HepG2 (cell line): ENCODE data around the gene KLHDC4. TPM values are rescaled to one million over a fixed set of nuclear protein-coding genes. Genes with fewer than 3 reads are reported as not detected.

Experiments used
- GFI1 ChIP-seq: sonication (generic); formaldehyde crosslinking; IDR thresholded peaks from 2 replicates; pipeline ENCODE4 v1.5.0; 2020; ENCODE audit warnings: missing genetic modification reagents, mild to moderate bottlenecking, borderline replicate concordance
- KLF13 ChIP-seq: sonication (generic); formaldehyde crosslinking; IDR thresholded peaks from 2 replicates; pipeline ENCODE4 v1.4.0; 2020; ENCODE audit warnings: mild to moderate bottlenecking, missing genetic modification reagents
- KMT2A ChIP-seq: sonication (generic); formaldehyde crosslinking; IDR thresholded peaks from 2 replicates; pipeline ENCODE4 v1.4.0; 2020; ENCODE audit warnings: missing genetic modification reagents
- MBD4 ChIP-seq: IDR thresholded peaks from 2 replicates; pipeline ENCODE4 v1.6.1; 2012; ENCODE audit warnings: low read length, inconsistent platforms, borderline replicate concordance
- MBNL3 ChIP-seq: fragments of 250-450 bp; sonication (Bioruptor Pico); conservative IDR thresholded peaks from 2 replicates; pipeline ENCODE4 v1.8.0; 2022; ENCODE audit warnings: mild to moderate bottlenecking, inconsistent platforms
- POGK ChIP-seq: sonication (generic); formaldehyde crosslinking; conservative IDR thresholded peaks from 2 replicates; pipeline ENCODE4 v1.8.0; 2022; ENCODE audit warnings: mild to moderate bottlenecking, moderate library complexity, missing genetic modification reagents
- SMARCE1 ChIP-seq: fragments of 450-650 bp; IDR thresholded peaks from 2 replicates; pipeline ENCODE4 v1.6.1; 2017; ENCODE audit warnings: borderline replicate concordance
- TRAFD1 ChIP-seq: sonication (generic); formaldehyde crosslinking; IDR thresholded peaks from 2 replicates; pipeline ENCODE4 v1.5.1; 2020; ENCODE audit warnings: missing genetic modification reagents, mild to moderate bottlenecking, borderline replicate concordance
- TSC22D2 ChIP-seq: sonication (generic); formaldehyde crosslinking; IDR thresholded peaks from 2 replicates; pipeline ENCODE4 v1.5.1; 2020; ENCODE audit warnings: missing genetic modification reagents, mild to moderate bottlenecking, borderline replicate concordance
- XRCC5 ChIP-seq: fragments of 200-400 bp; formaldehyde crosslinking; optimal IDR thresholded peaks from 2 replicates; pipeline ENCODE3; 2017; ENCODE audit warnings: mild to moderate bottlenecking, low read length
- ZBTB26 ChIP-seq: IDR thresholded peaks from 2 replicates; pipeline ENCODE4 v1.6.1; 2016; ENCODE audit warnings: missing compliant biosample characterization, missing genetic modification reagents, borderline replicate concordance
- ZFP36L1 ChIP-seq: sonication (generic); formaldehyde crosslinking; IDR thresholded peaks from 2 replicates; pipeline ENCODE4 v1.8.0; 2022; ENCODE audit warnings: mild to moderate bottlenecking, missing genetic modification reagents, moderate library complexity
- ZNF276 ChIP-seq: sonication (generic); formaldehyde crosslinking; IDR thresholded peaks from 2 replicates; pipeline ENCODE4 v1.4.0; 2020; ENCODE audit warnings: mild to moderate bottlenecking, low read depth, missing genetic modification reagents
- ZNF333 ChIP-seq: sonication (generic); formaldehyde crosslinking; IDR thresholded peaks from 2 replicates; pipeline ENCODE4 v1.4.0; 2020; ENCODE audit warnings: mild to moderate bottlenecking, missing genetic modification reagents, borderline replicate concordance
- ZNF362 ChIP-seq: sonication (generic); formaldehyde crosslinking; IDR thresholded peaks from 2 replicates; pipeline ENCODE4 v1.4.0; 2020; ENCODE audit warnings: missing genetic modification reagents, mild to moderate bottlenecking, borderline replicate concordance
- ZNF512 ChIP-seq: sonication (generic); formaldehyde crosslinking; IDR thresholded peaks from 2 replicates; pipeline ENCODE4 v1.4.0; 2020; ENCODE audit warnings: mild to moderate bottlenecking, missing genetic modification reagents
- ZNF614 ChIP-seq: IDR thresholded peaks from 2 replicates; pipeline ENCODE4 v1.6.1; 2018; ENCODE audit warnings: missing biosample characterization, missing genetic modification reagents, inconsistent platforms, borderline replicate concordance
- ZNF615 ChIP-seq: sonication (generic); formaldehyde crosslinking; IDR thresholded peaks from 2 replicates; pipeline ENCODE4 v1.5.0; 2020; ENCODE audit warnings: mild to moderate bottlenecking, missing genetic modification reagents, borderline replicate concordance
- polyA plus RNA-seq, 8 experiments: library from polyadenylated mRNA; depleted of rRNA in 3 of 8; stranded (reverse) in 7 of 8; unstranded in 1 of 8; fragments of >200 nt; fragmentation: Illumina TruSeq in 4 of 8; extraction: Trizol in 4 of 8; gene quantifications; 2 replicates each; pipeline versions ENCODE4 v1.2.1 to v1.2.3, GENCODE V29; 2011 to 2016; ENCODE audit warnings: low read depth in 4 of 8, missing spikeins in 1 of 8, mixed read lengths in 1 of 8; ENCODE audit not compliant: insufficient read depth in 1 of 8
- total RNA-seq, 5 experiments: library from RNA; depleted of rRNA; stranded (reverse); fragments of >200 nt; fragmentation: Illumina TruSeq; extraction: Trizol; gene quantifications; 2 replicates each; pipeline ENCODE4 v1.2.3, GENCODE V29; 2016; ENCODE audit warnings: low read depth in 1 of 5

KLHDC4 gene
- total and polyA plus RNA-seq, 2 of the 13 experiments (the other 11 are each of a cell fraction or from before 2014, with no cell fraction given), result 18.7 to 31.8 TPM

GRCh38 chr16:87765776-87766484, at the start of gene KLHDC4 (continued):
- TF ChIP-seq ZNF276 (CRISPR knock-in tag), result peak; percentile 70; the same call in 1 of the 2 replicates
- no peak; the same call in 1 of the 2 replicates for TF ChIP-seq ZFP36L1 (CRISPR knock-in tag)
- no peak for TF ChIP-seq KLF13 (CRISPR knock-in tag)
- TF ChIP-seq ZNF614 (CRISPR knock-in tag), result peak; percentile 82; the same call in 1 of the 2 replicates
- TF ChIP-seq ZBTB26 (CRISPR knock-in tag), result peak; percentile 73; the same call in 1 of the 2 replicates
- TF ChIP-seq ZNF333 (CRISPR knock-in tag), result peak; percentile 43; the same call in 1 of the 2 replicates
- peak; percentile 99 for TF ChIP-seq KMT2A (CRISPR knock-in tag)
- no peak for TF ChIP-seq SMARCE1
- 0 out of 2 replicates have a peak, but pooled peaks have one; percentile 46 for TF ChIP-seq ZNF615 (CRISPR knock-in tag)
- 0 out of 2 replicates have a peak, but pooled peaks have one; percentile 42 for TF ChIP-seq ZNF512 (CRISPR knock-in tag)
- TF ChIP-seq ZNF362 (CRISPR knock-in tag), result peak; percentile 75; the same call in 1 of the 2 replicates
- TF ChIP-seq XRCC5, result peak; percentile 67
- TF ChIP-seq MBNL3 (CRISPR knock-in tag), result no peak
- TF ChIP-seq MBD4, result no peak
- TF ChIP-seq POGK (CRISPR knock-in tag), result peak; percentile 87; the same call in 1 of the 2 replicates
- no peak; the same call in 1 of the 2 replicates for TF ChIP-seq TSC22D2 (CRISPR knock-in tag)
- no peak for TF ChIP-seq TRAFD1 (CRISPR knock-in tag)
- peak; percentile 64; the same call in 1 of the 2 replicates for TF ChIP-seq GFI1 (CRISPR knock-in tag)
